Left kidney (tissue), 2 donors: Measurements from ENCODE around the gene NDUFAF2. TPM values are rescaled to one million over a fixed set of nuclear protein-coding genes. Genes with fewer than 3 reads are reported as not detected.
"Not testable (repeated sequence)": the region's sequence is repeated elsewhere in the genome, so short reads cannot be mapped to it uniquely, and the experiment has no call there.

Source experiments
- DNase-seq: peaks from one replicate; pipeline ENCODE4 v3.0.0-alpha.2; 2013
- polyA plus RNA-seq: library from polyadenylated mRNA; unstranded; fragments of 120-200 nt; gene quantifications from one replicate; pipeline ENCODE4 v1.2.1, GENCODE V29; 2013; ENCODE audit not compliant: insufficient read length

Gene NDUFAF2
- polyA plus RNA-seq, 1 donor: 25.7 TPM

GRCh38 chr5:60982127-60982526 lies 37.1 kb downstream of the NDUFAF2 start:
- not testable (repeated sequence) for DNase-seq

DNA sequence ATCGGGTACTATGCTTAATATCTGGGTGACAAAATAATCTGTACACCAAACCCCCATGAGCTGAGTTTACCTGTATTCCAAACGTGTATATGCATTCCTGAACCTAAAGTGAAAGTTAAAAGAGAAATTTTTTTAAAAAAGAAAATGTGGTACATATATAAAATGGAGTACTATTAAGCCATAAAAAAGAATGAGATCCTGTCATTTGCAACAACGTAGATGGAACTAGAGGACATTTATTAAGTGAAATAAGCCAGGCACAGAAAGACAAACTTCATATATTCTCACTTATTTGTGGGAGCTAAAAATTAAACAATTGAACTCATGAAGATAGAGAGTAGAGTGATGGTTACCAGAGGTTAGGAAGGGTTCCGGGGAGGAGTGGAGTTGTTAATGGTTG lies 44.8 kb downstream of the NDUFAF2 start:
- DNase-seq: no peak

GRCh38 chr5:60992871-60993270 lies 47.9 kb downstream of the NDUFAF2 start:
- no peak for DNase-seq

- no peak for DNase-seq
Measured at GRCh38 chr5:60993425-60993824, 48.4 kb downstream of the NDUFAF2 start.

DNA sequence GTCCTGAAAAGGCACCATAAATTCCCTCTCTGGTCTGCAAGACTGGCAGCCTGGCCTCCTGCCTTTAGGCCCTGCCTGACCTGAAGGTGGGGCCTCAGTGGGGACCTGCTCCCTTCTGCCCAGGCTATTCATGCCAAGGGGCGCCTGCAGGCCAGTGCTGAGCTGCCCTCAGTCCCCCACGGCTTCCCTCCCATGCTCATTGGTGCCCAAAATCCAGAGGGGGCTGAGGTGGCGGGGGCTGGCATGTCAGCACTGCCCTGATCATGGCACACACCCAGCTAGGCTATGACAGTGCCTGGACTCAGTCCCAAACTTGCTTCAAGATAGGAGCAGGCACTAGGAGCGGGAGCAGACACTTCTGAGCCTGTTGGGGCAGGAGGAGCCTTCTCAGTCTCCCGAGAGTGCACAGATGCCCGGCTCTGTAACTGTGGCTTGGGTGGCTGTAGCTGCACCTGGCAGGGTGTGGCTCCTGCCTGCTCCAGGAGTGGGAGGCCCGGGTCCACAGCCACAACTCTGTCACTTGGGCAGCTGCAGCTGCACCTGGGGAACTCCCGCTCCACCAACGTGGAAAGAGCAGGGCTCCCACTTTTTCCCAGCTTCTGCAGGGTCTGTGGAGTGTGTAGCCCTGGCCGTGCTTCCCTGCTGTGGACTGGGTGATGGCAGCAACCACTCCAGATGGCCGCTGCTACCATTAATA lies 49.0 kb downstream of the NDUFAF2 start:
- no peak for DNase-seq

GRCh38 chr5:60996368-60996767 lies 51.4 kb downstream of the NDUFAF2 start:
- no peak for DNase-seq

- no peak for DNase-seq
Measured at GRCh38 chr5:60997721-60998120, 52.7 kb downstream of the NDUFAF2 start.

- no peak for DNase-seq
Measured at GRCh38 chr5:61000887-61001286, 55.9 kb downstream of the NDUFAF2 start.

- no peak for DNase-seq
Measured at GRCh38 chr5:61001647-61002046, 56.6 kb downstream of the NDUFAF2 start.

DNA sequence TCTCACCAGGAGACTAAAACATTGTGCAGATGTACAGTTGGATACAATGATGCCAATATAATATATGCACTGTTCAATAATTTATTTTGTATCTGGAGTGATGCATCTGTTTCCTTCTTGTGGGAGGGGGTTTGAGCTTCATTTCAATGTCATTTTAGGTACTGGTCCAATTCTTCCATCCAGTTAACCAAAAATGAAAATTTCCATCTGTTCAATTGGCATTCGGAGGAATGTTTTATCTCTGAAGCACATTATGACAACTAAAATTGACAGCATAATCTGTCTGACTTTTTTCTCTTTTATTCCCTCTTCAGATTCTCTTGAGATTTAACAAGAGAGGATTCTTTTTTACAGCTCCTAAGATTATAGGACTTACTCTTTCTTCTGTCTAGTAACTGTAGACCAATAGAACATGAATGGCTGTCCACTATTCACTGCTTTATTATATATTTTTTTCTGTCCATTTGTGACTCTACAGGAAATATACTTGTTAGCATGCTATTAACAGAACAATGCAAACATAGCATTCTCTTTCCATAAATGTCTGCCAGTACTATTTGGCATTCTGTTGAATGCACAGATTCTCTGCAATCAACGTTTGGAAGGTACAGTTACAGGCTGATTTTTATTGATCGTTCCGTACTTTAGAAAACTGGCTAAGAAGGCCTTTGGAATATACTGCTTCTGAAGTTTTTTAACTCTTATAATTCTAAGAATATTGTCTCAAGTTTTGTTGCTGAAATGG lies 57.8 kb downstream of the NDUFAF2 start:
- no peak for DNase-seq

GRCh38 chr5:61004448-61004847 lies 59.4 kb downstream of the NDUFAF2 start:
- DNase-seq: no peak

GRCh38 chr5:61009907-61010306 lies 64.9 kb downstream of the NDUFAF2 start:
- no peak for DNase-seq

DNA sequence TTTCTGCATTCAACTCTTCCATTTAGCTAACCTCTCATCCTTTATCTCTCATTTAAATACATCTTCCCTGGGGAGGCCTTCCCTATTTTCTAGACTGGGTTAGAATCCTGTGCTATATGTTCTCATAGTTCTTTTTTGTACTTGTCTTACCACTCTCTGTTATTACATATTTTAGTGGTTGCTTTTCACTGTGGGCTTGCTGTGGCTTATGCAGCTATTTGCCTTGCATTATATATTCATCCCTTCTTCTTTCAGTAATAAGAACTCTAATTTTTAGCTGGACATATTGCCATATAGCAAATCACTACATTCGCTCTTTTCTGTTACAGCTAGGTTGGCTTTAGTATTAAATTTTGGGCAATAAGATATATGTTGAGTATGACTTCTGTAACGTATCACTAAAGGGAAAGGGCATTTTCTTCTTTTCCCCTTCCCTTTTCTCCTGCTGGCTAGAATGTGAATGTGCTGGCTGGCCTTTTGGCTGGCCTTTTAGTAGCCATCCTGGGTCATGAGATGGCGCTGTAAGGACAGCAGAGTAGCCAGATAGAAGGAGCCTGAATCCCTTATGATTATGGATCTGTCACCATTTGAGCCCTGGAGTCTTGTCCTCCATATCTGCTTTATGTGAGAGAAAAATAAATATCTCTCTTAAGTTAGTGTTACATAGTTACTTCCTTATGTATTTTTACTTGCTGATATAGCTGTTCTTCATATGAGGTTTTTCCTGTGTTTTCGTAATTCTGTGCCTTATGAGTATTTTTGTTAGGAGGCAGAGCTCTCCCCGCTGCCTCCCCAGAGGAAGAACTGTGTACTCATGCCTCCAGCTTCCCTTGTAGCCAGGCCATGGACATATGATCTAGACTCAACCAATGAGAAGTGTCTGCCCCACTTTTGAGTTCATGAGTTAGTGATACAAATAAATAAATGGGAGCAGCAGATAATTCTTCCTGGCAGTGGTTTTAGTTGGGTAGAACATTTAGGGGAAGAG lies 65.8 kb downstream of the NDUFAF2 start:
- no peak for DNase-seq

DNA sequence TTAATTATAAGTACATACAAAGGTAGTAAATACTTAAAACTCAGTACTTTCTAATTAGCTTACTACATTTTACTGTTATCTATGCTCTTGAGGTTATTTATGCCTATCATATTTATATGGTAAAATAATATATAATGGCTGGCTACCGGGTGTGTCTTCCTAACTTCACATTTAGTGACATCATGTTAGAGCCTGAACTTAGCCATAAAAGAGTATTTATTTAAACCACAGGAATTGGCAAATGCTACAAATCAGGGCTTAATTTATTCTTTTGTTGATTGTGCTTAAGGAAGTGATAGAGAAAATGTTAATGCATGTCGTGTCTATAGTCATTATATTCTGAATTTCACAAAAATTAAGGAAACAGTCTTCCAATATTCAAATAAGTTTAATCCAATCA lies 73.1 kb downstream of the NDUFAF2 start:
- DNase-seq: no peak

DNA sequence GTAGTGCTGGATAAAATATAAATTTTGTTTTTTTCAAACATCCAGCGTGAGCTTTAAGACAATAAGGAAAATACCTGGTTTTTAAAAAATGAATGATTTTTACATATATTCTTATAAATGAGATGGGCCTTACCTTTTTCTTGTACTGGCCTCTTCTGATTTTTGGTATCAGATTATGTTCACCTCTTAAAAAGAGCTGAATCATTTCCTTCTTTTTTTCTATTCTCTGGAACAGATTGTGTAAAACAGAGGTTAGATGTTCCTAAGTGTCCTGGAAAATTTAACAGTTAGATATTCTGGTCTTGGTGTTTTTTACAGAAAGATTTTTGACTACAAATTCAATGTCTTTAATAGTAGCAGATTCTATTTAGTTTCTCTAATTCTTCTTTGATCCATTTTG lies 74.6 kb downstream of the NDUFAF2 start:
- no peak for DNase-seq

DNA sequence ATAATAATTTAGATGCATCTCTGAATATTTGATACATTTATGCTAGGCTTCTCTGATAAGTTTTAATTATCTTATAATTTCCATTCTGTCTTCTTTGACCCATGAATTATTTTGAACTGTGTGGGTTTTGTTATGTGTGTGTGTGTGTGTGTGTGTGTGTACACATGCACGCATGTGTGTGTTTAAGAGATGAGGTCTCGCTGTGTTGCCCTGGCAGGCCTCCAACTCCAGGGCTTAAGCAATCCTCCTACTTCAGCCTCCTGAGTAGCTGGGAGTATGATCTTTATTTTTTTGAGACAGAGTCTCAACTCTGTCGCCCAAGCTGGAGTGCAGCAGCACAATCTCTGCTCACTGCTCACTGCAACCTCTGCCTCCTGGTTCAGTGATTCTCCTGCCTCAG lies 75.4 kb downstream of the NDUFAF2 start:
- DNase-seq: no peak

DNA sequence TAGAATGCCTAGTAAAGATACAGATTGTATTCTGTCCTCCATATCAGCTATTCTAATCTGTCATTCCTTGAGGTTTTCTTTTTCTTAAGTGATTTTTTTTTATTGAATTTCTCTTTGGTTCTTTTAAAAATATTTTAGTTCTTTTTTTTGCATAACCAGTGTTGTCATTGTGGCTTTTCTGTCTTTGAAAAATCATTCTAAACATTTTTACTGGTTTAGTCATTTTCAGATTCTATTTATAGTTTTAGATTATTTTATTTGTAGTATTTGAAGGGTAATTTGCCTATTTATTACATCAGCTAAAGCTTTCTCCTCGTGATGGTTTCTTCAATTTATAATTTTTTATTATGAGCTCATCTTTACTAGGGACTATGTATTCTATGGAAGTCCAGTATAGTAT lies 78.1 kb downstream of the NDUFAF2 start:
- no peak for DNase-seq

DNA sequence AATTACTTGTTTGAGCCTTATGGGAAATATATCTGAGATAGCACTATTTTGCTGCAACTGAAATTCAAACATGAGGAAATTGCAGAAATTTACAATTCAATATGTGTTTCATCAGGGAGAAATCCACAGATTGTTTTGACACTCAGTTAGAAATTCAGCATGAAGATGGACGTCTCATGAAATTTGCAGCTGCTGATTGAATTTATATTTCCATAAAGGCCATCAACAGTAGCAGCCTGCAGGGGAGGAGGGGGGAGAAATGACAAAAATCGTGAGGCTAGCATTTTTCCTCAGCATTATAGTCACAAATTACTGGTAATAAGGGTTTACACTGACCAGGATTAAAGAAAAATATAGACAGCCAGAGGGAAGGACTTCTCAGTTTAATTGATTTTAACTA lies 81.0 kb downstream of the NDUFAF2 start:
- no peak for DNase-seq

- DNase-seq: no peak
Measured at GRCh38 chr5:61028382-61028781, 83.4 kb downstream of the NDUFAF2 start.

DNA sequence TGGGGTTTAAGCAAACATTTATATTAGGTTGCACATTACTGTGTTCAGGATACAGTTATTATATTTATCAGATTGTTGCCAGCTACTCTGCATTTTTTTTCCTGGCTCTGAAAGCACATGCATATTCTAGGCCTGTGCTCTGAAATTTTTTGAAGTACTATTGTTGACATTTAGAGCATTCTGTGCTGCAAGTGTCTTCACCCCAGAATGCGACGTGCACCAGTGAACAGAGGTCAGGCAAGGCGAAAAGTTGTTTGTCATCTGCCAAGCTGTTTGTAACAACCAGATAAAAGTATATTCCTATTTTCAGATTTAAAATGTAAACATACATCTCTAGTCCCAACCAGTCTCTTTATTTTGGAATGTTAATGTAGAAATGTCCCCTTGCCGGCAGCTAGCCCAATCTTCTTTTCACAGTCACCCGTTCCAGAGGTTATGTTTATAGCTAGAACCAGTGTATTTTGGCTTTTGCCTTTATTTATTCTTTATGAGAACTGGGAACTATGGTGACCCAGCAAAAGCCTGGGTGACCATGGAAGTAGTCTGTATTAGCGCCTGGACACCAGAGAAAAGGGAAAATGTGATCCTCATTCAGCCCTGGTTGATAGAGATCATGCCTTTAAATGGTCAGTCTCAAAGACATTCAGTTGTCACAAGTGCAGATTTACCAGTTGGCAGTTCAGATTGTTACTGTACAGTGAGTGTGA lies 84.6 kb downstream of the NDUFAF2 start:
- no peak for DNase-seq

DNA sequence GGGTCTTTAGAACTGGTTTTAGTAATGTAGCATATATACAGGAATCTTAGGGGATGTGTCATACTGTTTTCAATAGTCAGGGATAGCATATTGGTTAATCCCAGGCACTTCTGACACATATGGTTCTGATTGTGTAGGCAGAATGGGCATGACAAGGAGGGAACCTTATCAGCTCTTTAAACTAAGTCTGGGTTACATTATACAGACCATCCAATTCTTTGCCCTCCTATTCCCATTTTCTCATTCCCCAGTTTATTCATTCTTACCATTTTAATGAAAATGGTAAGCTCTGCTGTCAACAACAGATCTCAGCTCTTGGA lies 85.1 kb downstream of the NDUFAF2 start:
- no peak for DNase-seq

GRCh38 chr5:61031301-61031700 lies 86.3 kb downstream of the NDUFAF2 start:
- DNase-seq: not testable (repeated sequence)
